PC-3 (cell line): ENCODE results near the gene MEIOSIN. TPM values are rescaled to one million over a fixed set of nuclear protein-coding genes. Genes with fewer than 3 reads are reported as not detected.

Experiments used
- ATAC-seq: fragments of 200-7000 bp; cut with Tn5 transposase; 2 replicates; pipeline ENCODE4 v1.9.1; 2020; ENCODE audit warnings: mild to moderate bottlenecking, moderate library complexity
- BruUV-seq: library from RNA; stranded (reverse); fragments of 400-500 nt; replicated peaks from 2 replicates; lab custom pipeline; 2021; lab: Mats Ljungman, UMichigan
- CTCF ChIA-PET: fragments of 300-600 bp; sonication (Branson Sonifier 250); formaldehyde crosslinking; loops from one replicate; lab custom pipeline; 2022; ENCODE audit warnings: antibody characterized with exemption; lab: Charles Lee
- POLR2A ChIA-PET: fragments of 300-600 bp; sonication (Branson Sonifier 250); formaldehyde crosslinking; loops from one replicate; lab custom pipeline; 2022; ENCODE audit warnings: antibody characterized with exemption; ENCODE audit not compliant: unreplicated experiment; lab: Charles Lee
- DNase-seq: peaks from one replicate; pipeline ENCODE4 v3.0.0-alpha.2; 2015
- H2AFZ ChIP-seq: fragments of 300-600 bp; sonication (generic); 2 replicates; pipeline ENCODE4 v1.6.0; 2016; ENCODE audit warnings: antibody characterized with exemption, low read length
- H3F3A ChIP-seq: fragments of 300-600 bp; sonication (generic); one replicate; pipeline ENCODE4 v1.6.0; 2017; ENCODE audit warnings: antibody characterized with exemption, low read length, control low read depth, mild to moderate bottlenecking; ENCODE audit not compliant: unreplicated experiment
- H3K27ac ChIP-seq: fragments of 300-600 bp; sonication (generic); 2 replicates; pipeline ENCODE4 v1.5.1; 2016; ENCODE audit warnings: mild to moderate bottlenecking, low read length
- H3K27me3 ChIP-seq: fragments of 300-600 bp; sonication (generic); 2 replicates; pipeline ENCODE4 v1.6.1; 2016; ENCODE audit warnings: low read length, mixed read lengths
- H3K36me3 ChIP-seq: fragments of 300-600 bp; sonication (generic); 2 replicates; pipeline ENCODE4 v1.6.1; 2016; ENCODE audit warnings: low read depth, mixed run types, low read length, mixed read lengths
- H3K4me1 ChIP-seq: fragments of 300-600 bp; sonication (generic); 2 replicates; pipeline ENCODE4 v1.5.1; 2016; ENCODE audit warnings: low read length; ENCODE audit not compliant: insufficient read depth
- H3K4me2 ChIP-seq: fragments of 300-600 bp; sonication (generic); 2 replicates; pipeline ENCODE4 v1.6.0; 2016; ENCODE audit warnings: low read length
- H3K4me3 ChIP-seq: fragments of 300-600 bp; sonication (generic); 2 replicates; pipeline ENCODE4 v1.5.1; 2016; ENCODE audit warnings: mild to moderate bottlenecking, low read length, mixed read lengths
- H3K79me2 ChIP-seq: fragments of 300-600 bp; sonication (generic); 2 replicates; pipeline ENCODE4 v1.6.1; 2017; ENCODE audit warnings: low read length, mixed read lengths
- H3K9ac ChIP-seq: fragments of 300-600 bp; sonication (generic); 2 replicates; pipeline ENCODE4 v1.6.0; 2016; ENCODE audit warnings: mild to moderate bottlenecking, low read length
- H3K9me2 ChIP-seq: fragments of 300-600 bp; sonication (generic); replicated peaks from 2 replicates; pipeline ENCODE4 v1.6.1; 2016; ENCODE audit warnings: mixed run types, low read length, mixed read lengths
- H3K9me3 ChIP-seq: fragments of 300-600 bp; sonication (generic); 2 replicates; pipeline ENCODE4 v1.6.1; 2016; ENCODE audit warnings: low read length, mixed read lengths
- H4K20me1 ChIP-seq: fragments of 300-600 bp; sonication (generic); 2 replicates; pipeline ENCODE4 v1.6.1; 2016; ENCODE audit warnings: low read length, mixed read lengths
- CTCF ChIP-seq: fragments of 300-600 bp; sonication (generic); conservative IDR thresholded peaks from 2 replicates; pipeline ENCODE4 v1.5.1; 2017; ENCODE audit warnings: antibody characterized with exemption, low read depth, mild to moderate bottlenecking, low read length
- EZH2 ChIP-seq: fragments of 300-600 bp; sonication (generic); IDR thresholded peaks from one replicate; pipeline ENCODE4 v1.6.1; 2017; ENCODE audit warnings: antibody characterized with exemption, mild to moderate bottlenecking, low read length; ENCODE audit not compliant: unreplicated experiment
- EZH2phosphoT487 ChIP-seq: fragments of 300-600 bp; sonication (generic); IDR thresholded peaks from 2 replicates; pipeline ENCODE4 v1.6.1; 2018; ENCODE audit warnings: mild to moderate bottlenecking, antibody characterized with exemption, low read length, borderline replicate concordance
- intact Hi-C: fragments of 100-400 bp; cut with micrococcal nuclease; formaldehyde crosslinking; loops from 2 replicates; pipeline ENCODE4 v1.9.0; 2023
- total RNA-seq: library from RNA; depleted of rRNA; stranded (reverse); fragments of >200 nt; gene quantifications from 2 replicates; pipeline ENCODE4 v1.2.3, GENCODE V29; 2014

MEIOSIN gene
- total RNA-seq, 1 experiment from 2014 or later: not detected

GRCh38 chr19:45766296-45766868 is 33.1 kb downstream of the MEIOSIN start:
- CTCF ChIA-PET: no interaction called here

GRCh38 chr19:45766869-45767346 is 33.7 kb downstream of the MEIOSIN start:
- POLR2A ChIA-PET: interaction anchor here (0.6 to 0.8 kb wide), 2 partner anchors 50 to 60 kb away, joined by 3 to 5 read pairs; no protein-coding TSS in a partner anchor

More at GRCh38 chr19:45766296-45766868, 33.1 kb downstream of the MEIOSIN start:
- no peak for DNase-seq
- Histone ChIP-seq H3K9me2 (no peaks in the 10 kb centered on the region), H3K9ac (peak overlapping the region; percentile 74), H3K9me3 (no peaks in the 10 kb centered on the region), H3K27me3 (no peaks in the 10 kb centered on the region), H3K4me1 (peaks cover 18% of the 10 kb centered on the region; the same call in 1 of the 2 replicates), H3F3A (no peaks in the 10 kb centered on the region), H3K4me3 (peak overlapping the region; percentile 97), H2AFZ (peak overlapping the region; percentile 64; the same call in 1 of the 2 replicates), H3K27ac (no peak overlapping the region), H3K4me2 (peak overlapping the region; percentile 95), H3K36me3 (no peaks in the 10 kb centered on the region), H4K20me1 (no peaks in the 10 kb centered on the region), H3K79me2 (no peaks in the 10 kb centered on the region)
- TF ChIP-seq EZH2phosphoT487 (no peak), CTCF (no peak), EZH2 (no peak)
- intact Hi-C loops: no loop called here
- BruUV-seq: no TSS peak
- POLR2A ChIA-PET: no interaction called here
- ATAC-seq: no peak

More at GRCh38 chr19:45766869-45767346, 33.7 kb downstream of the MEIOSIN start:
- Histone ChIP-seq H3K4me1 (peaks cover 23% of the 10 kb centered on the region; the same call in 1 of the 2 replicates), H3K27me3 (no peaks in the 10 kb centered on the region), H3K9me3 (no peaks in the 10 kb centered on the region), H2AFZ (peak overlapping the region; percentile 64), H3K9me2 (no peaks in the 10 kb centered on the region), H3K36me3 (no peaks in the 10 kb centered on the region), H4K20me1 (no peaks in the 10 kb centered on the region), H3K27ac (peak overlapping the region; percentile 56), H3K79me2 (no peaks in the 10 kb centered on the region), H3K4me2 (peak overlapping the region; percentile 95), H3F3A (no peaks in the 10 kb centered on the region), H3K4me3 (peak overlapping the region; percentile 97), H3K9ac (peak overlapping the region; percentile 74)
- DNase-seq (no peak), ATAC-seq (no peak)
- TSS peak; percentile 78 for BruUV-seq
- intact Hi-C loops: no loop called here
- CTCF ChIA-PET: interaction anchor here (1.3 kb wide), 1 partner anchor 12 kb away, joined by 4 read pairs; no protein-coding TSS in a partner anchor
- TF ChIP-seq EZH2phosphoT487: no peak
- TF ChIP-seq CTCF: no peak
- no peak for TF ChIP-seq EZH2
